Measurements from ENCODE around the gene TCF25.

DNA sequence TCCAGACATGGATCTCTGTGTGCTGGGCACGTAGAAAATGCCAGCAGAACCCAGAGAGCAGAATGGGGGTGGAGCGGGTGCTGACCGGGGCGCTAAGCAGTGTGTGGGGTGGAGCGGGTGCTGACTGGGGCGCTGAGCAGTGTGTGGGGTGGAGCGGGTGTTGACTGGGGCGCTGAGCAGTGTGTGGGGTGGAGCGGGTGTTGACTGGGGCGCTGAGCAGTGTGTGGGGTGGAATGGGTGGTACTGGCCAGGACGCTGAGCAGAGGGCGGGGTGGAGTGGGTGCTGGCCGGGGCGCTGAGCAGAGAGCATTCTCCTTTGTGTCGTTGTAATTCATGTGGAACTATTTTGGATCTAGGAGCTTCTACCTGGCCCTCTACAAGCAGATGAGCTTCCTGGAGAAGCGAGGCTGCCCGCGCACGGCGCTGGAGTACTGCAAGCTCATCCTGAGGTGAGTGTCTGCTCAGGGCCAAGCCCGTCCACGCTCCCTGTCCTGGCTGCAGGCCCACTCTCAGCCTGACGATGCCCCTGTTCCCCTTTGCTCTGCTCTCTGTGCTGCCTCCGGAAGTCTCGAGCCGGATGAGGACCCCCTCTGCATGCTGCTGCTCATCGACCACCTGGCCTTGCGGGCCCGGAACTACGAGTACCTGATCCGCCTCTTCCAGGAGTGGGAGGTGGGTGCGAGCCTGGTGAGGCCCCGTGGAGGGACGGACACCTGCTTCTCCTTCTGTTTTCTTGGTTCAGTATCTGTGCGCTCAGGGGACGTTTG lies 25.0 kb downstream of the TCF25 start:
- no peak for TF ChIP-seq CTCF (IDR thresholded peaks at IDR 0.05)
- no peak for TF ChIP-seq POLR2A (IDR thresholded peaks at IDR 0.05)
